Placental pericyte (primary cell): ENCODE measurements around the gene AHSP. TPM values are rescaled to one million over a fixed set of nuclear protein-coding genes. Genes with fewer than 3 reads are reported as not detected.

Source experiments
- total RNA-seq: library from RNA; depleted of rRNA; stranded (reverse); fragments of >200 nt; gene quantifications from 2 replicates; pipeline ENCODE4 v1.2.3, GENCODE V29; 2012

The AHSP gene
- total RNA-seq: not detected in 2 replicates

DNA sequence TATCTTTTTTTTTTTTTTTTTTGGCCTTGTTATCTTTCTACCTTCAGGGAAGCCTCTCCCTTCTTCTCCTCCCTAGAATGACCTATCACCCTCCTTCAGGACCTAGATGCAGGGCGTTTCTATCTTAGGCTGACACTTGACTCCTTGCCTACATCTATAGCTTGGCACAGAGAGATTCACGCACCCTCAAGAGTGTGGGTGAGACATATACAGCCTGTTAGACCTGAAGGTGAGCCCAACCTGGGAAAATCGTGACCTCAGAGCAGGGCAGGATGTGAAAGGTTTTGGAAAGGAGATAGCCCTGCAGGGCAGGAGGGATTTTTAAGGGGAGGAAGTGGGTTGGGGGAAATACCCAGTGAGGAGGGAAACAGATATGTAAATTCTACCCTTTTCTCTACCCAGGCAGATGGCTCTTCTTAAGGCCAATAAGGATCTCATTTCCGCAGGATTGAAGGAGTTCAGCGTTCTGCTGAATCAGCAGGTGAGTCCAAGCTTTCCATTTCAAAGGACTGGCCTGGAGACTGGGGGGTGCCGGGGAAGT is at the start of gene AHSP:
TSS of gene AHSP (plus strand) at position 167 of the 541 bp plus-strand sequence. CDS start at position 407, 240 bp downstream.

DNA sequence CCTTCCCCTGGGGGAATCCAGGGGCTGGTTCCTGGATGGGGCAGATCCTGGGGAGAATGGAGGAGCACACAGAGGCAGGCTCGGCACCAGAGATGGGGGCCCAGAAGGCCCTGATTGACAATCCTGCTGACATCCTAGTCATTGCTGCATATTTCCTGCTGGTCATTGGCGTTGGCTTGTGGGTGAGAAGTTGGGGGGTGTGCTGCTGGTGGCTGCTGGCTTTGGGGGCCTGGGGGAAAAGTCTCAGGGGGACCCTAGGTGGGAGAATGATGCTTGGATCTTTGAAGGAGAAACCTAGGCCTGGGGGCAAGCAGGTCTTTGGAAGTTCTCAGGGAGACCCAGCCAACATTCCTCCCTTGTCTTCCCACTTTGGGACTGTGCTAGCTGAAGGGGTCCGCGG is 44.6 kb upstream of the AHSP start, which contains the start of gene SLC5A2:
TSS of gene SLC5A2 (plus strand) at position 43 of the 400 bp plus-strand sequence. CDS start at position 57, 14 bp downstream.

DNA sequence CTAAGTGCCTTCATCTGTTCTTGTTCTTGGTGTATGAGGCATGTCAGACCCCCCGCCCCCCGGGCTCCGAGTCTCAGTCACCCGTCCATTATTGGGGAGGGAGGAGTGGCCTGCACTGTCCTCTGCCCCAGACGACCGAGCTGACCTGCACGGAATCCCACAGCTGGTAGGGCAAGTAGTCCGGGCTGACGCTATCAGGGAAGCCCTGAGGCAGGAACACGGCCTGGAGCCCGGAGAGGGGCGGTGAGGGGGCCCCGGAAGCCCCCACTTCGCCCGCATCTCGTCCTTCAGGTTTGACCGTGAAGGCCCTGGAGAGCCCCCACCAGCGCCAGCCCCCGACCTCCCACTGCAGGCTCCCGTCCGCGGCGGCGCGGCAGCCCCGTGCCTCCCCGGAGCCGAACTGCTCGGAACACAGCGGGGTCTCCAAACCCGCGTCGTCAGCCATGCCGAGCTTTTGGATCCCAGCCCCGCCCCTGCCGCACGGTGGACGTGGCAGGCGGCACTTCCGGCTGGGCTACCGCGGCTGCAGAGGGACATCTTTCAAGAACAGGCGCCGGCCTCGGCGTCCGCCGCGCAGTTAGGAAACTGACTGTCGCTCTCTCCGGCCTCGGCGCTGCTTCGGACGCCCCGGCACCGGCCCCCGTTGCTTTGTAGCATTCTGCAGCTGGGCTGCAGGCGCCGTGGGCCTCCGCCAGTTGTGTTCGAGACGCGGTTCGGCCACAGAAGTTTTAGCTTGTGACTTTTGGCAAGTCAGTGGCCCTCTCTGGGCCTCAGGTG is 19.6 kb upstream of the AHSP start, which contains the start of gene RUSF1:
TSS of gene RUSF1 (minus strand) at position 463 of the 777 bp plus-strand sequence. CDS start at position 445, 18 bp downstream.

Other genes with a start within 250 kb of the AHSP start
- gene ITGAX, start 172.7 kb upstream of the AHSP start, total RNA-seq: under 0.01 TPM in 1 of 2 replicates, not detected in the other
- not detected in 2 replicates for gene ITGAD, start 134.6 kb upstream of the AHSP start, total RNA-seq
- gene COX6A2, start 99.5 kb upstream of the AHSP start, total RNA-seq: not detected in 2 replicates
- gene ZNF843, start 85.1 kb upstream of the AHSP start, total RNA-seq: 0.29 and 0.66 TPM in 2 replicates
- 10.5 and 16.3 TPM in 2 replicates for gene ARMC5, start 68.4 kb upstream of the AHSP start, total RNA-seq
- 106 and 170 TPM in 2 replicates for gene TGFB1I1, start 55.7 kb upstream of the AHSP start, total RNA-seq
- not detected in 2 replicates for gene SLC5A2, start 44.8 kb upstream of the AHSP start, total RNA-seq
- 63.0 and 97.2 TPM in 2 replicates for gene RUSF1, start 19.5 kb upstream of the AHSP start, total RNA-seq